Vagina (tissue), 2 donors: ENCODE measurements around the gene TLE4. TPM values are rescaled to one million over a fixed set of nuclear protein-coding genes. Genes with fewer than 3 reads are reported as not detected.

ENCODE experiments used
- DNase-seq, 2 donors: peaks; one replicate each; pipeline ENCODE4 v3.0.0-alpha.2; 2017; ENCODE audit errors: extremely low spot score in 2 of 2
- H3K27ac ChIP-seq: fragments of 200-600 bp; sonication (generic); one replicate; pipeline ENCODE4 v1.5.1; 2019
- H3K27me3 ChIP-seq: fragments of 200-600 bp; sonication (generic); one replicate; pipeline ENCODE4 v1.5.1; 2019
- H3K36me3 ChIP-seq, 2 donors: fragments of 200-600 bp; sonication (generic); one replicate each; pipeline ENCODE4 v1.5.1; 2017 to 2019
- H3K4me1 ChIP-seq: fragments of 200-600 bp; sonication (generic); one replicate; pipeline ENCODE4 v1.5.1; 2019
- H3K4me3 ChIP-seq, 2 donors: fragments of 200-600 bp; sonication (generic); 1 replicate in 1 of 2; 2 replicates in 1 of 2; pipeline ENCODE4 v1.5.1; 2016 to 2019
- H3K9me3 ChIP-seq: fragments of 200-600 bp; sonication (generic); one replicate; pipeline ENCODE4 v1.5.1; 2019
- CTCF ChIP-seq, 3 experiments: fragments of 450-650 bp in 2 of 3; fragments of 200-600 bp in 1 of 3; sonication (generic) in 1 of 3; IDR thresholded peaks; one replicate each; pipeline ENCODE4 v1.5.1; 2017 to 2019; ENCODE audit warnings: antibody characterized with exemption in 3 of 3, mild to moderate bottlenecking in 2 of 3, moderate library complexity in 2 of 3
- POLR2A ChIP-seq, 2 donors: fragments of 450-650 bp; IDR thresholded peaks; one replicate each; pipeline ENCODE4 v1.6.1; 2017; ENCODE audit warnings: antibody characterized with exemption in 2 of 2, mild to moderate bottlenecking in 2 of 2, moderate library complexity in 2 of 2
- POLR2AphosphoS5 ChIP-seq, 2 donors: sonication (generic); formaldehyde crosslinking; IDR thresholded peaks; one replicate each; pipeline ENCODE4 v1.9.0; 2017; ENCODE audit warnings: antibody characterized with exemption in 2 of 2, mild to moderate bottlenecking in 2 of 2, low read depth in 1 of 2; ENCODE audit not compliant: insufficient read depth in 1 of 2
- intact Hi-C: fragments of 100-400 bp; cut with DNase I; formaldehyde crosslinking; loops from one replicate; pipeline ENCODE4 v1.15.1; 2023
- total RNA-seq: library from RNA; depleted of rRNA; stranded (reverse); fragments of >200 nt; gene quantifications from one replicate; pipeline ENCODE4 v1.2.3, GENCODE V29; 2016

TLE4 gene
- total RNA-seq, 1 donor from 2014 or later: 49.8 TPM

GRCh38 chr9:79577969-79578723 lies 6.4 kb downstream of the TLE4 start:
- no peak for DNase-seq
- Histone ChIP-seq H3K27ac (peak overlapping the region; percentile 22), H3K27me3 (no peaks in the 10 kb centered on the region), H3K4me3 (no peak overlapping the region), H3K4me1 (peaks cover 45% of the 10 kb centered on the region), H3K9me3 (no peaks in the 10 kb centered on the region), H3K36me3 (no peaks in the 10 kb centered on the region)
- no peak for TF ChIP-seq POLR2A (IDR thresholded peaks at IDR 0.05)
- TF ChIP-seq CTCF (IDR thresholded peaks at IDR 0.05): no peak
- TF ChIP-seq POLR2AphosphoS5 (IDR thresholded peaks at IDR 0.05; ENCODE audit: insufficient read depth in 1 of 2, low read depth in 1 of 2): no peak
- intact Hi-C loops: no loop called here

DNA sequence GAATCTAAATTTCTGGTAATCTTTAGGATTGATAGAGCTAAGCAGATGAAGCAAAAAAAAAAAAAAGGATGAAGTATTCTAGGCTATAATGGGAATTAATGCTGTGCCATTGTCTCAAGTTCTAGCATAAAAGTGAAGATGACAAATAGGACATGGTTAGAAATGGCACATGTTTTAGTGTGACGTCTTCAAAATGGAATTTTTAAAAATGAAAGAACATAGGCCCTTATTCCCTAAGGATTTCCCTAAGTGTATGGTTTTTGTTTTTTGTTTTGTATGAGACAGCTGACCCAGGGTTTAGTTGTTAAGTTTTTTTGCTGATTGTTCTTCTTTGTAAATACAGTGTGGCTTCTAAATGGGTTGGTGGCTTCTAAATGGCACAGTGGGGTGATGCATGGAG lies 7.1 kb downstream of the TLE4 start:
- no peak for DNase-seq
- no peak for TF ChIP-seq POLR2AphosphoS5 (IDR thresholded peaks at IDR 0.05; ENCODE audit: insufficient read depth in 1 of 2, low read depth in 1 of 2)
- no peak for TF ChIP-seq CTCF (IDR thresholded peaks at IDR 0.05)
- TF ChIP-seq POLR2A (IDR thresholded peaks at IDR 0.05): no peak
- Histone ChIP-seq H3K36me3 (no peaks in the 10 kb centered on the region), H3K4me1 (peaks cover 43% of the 10 kb centered on the region), H3K27me3 (no peaks in the 10 kb centered on the region), H3K9me3 (no peaks in the 10 kb centered on the region), H3K27ac (no peak overlapping the region), H3K4me3 (no peak overlapping the region)
- intact Hi-C loops: no loop called here

DNA sequence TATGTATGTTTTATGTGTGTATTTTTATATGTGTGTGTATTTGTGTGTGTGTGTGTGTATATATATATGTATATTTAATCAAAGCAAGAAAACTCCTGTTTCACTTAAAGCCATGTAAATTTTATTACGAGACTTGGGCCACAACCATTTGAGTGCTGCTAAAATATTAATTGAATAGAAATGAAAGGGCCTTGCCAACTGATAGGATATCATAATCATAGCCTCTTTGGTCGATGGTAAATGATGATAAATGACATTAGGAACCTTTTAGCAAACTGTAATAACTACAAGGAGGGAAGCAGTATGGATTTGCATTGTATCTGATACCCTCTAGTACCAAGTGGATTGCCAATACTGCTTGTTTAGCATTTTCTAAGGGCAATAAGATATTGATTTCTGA lies 7.9 kb downstream of the TLE4 start:
- H3K4me3 ChIP-seq: no peak overlapping the region
- no peak for DNase-seq
- no peaks in the 10 kb centered on the region for H3K27me3 ChIP-seq
- H3K4me1 ChIP-seq: peaks cover 35% of the 10 kb centered on the region
- H3K27ac ChIP-seq: no peak overlapping the region
- TF ChIP-seq POLR2A (IDR thresholded peaks at IDR 0.05): no peak
- no peak for TF ChIP-seq POLR2AphosphoS5 (IDR thresholded peaks at IDR 0.05; ENCODE audit: insufficient read depth in 1 of 2, low read depth in 1 of 2)
- no peak for TF ChIP-seq CTCF (IDR thresholded peaks at IDR 0.05)
- H3K9me3 ChIP-seq: no peaks in the 10 kb centered on the region
- intact Hi-C loops: no loop called here
- no peaks in the 10 kb centered on the region for H3K36me3 ChIP-seq

- H3K9me3 ChIP-seq: no peaks in the 10 kb centered on the region
- intact Hi-C loops: no loop called here
- no peak overlapping the region for H3K27ac ChIP-seq
- H3K36me3 ChIP-seq: no peaks in the 10 kb centered on the region
- H3K27me3 ChIP-seq: no peaks in the 10 kb centered on the region
- H3K4me1 ChIP-seq: peaks cover 31% of the 10 kb centered on the region
- no peak for DNase-seq
- TF ChIP-seq CTCF (IDR thresholded peaks at IDR 0.05) (no peak), POLR2A (IDR thresholded peaks at IDR 0.05) (no peak), POLR2AphosphoS5 (IDR thresholded peaks at IDR 0.05; ENCODE audit: insufficient read depth in 1 of 2, low read depth in 1 of 2) (no peak)
- no peak overlapping the region for H3K4me3 ChIP-seq
Observed at GRCh38 chr9:79580055-79580454, 8.3 kb downstream of the TLE4 start.

DNA sequence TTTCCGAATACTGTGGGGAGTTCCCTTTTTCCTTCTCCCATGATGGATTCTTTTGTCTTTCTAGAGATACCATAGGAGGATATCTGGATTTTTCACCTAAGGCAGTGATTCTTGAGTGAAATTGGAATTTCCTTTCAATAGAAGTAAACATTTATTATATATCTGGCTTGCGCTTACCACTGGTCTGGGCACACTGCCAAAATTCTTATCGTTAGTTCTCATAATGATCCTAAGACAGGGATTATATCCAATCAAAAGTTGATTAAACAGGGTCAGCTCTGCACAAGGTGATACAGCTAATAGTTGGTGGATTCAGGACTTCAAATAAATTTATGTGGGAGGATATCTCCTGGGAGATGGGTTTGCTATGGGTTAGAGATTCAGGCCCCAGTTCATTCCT lies 9.6 kb downstream of the TLE4 start:
- Histone ChIP-seq H3K36me3 (no peaks in the 10 kb centered on the region), H3K27ac (no peak overlapping the region), H3K4me3 (no peak overlapping the region), H3K9me3 (no peaks in the 10 kb centered on the region), H3K27me3 (no peaks in the 10 kb centered on the region), H3K4me1 (peaks cover 18% of the 10 kb centered on the region)
- DNase-seq: no peak
- intact Hi-C loops: no loop called here
- TF ChIP-seq POLR2A (IDR thresholded peaks at IDR 0.05): no peak
